ENCODE measurements around the gene FIG4. TPM values are rescaled to one million over a fixed set of nuclear protein-coding genes. Genes with fewer than 3 reads are reported as not detected.

FIG4 gene
- polyA plus RNA-seq, 1 donor (not counting 4 experiments of a cell fraction or from before 2014, with no cell fraction given), result 12.8 TPM

DNA sequence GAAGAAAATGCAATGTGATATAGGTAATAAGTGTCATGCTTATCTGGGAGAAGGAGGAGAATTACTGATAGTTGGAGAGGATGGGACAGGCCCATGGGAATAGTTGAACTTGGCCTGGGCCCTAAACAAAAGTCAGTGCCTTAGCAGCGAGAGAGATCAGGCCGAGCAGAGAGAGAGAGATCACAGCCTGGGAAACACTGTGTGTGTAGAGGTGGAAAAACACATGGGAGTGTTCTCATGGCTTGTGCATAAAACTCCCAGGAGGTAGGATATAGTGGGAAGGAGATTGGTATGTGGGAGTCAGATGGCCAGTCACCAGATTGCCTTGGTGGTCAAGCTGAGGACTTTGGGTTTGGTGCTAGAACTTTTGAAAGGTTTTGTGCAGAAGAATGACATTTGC lies 47.6 kb downstream of the FIG4 start:
- dilution Hi-C loops (cut with MboI; ENCODE audit: extremely low pct_ligation_motif_present, low sequenced_read_pairs), result no loop called here
- Histone ChIP-seq H3K36me3 (ENCODE audit: control insufficient read depth in 2 of 2, extremely low read depth in 1 of 2, insufficient read depth in 2 of 2, low read length in 2 of 2) (no peaks in the 10 kb centered on the region), H3K4me2 (ENCODE audit: control insufficient read depth, extremely low read depth, insufficient read depth, low read depth, low read length) (no peak overlapping the region), H3K4me3 (ENCODE audit: control insufficient read depth in 2 of 3, extremely low read depth in 1 of 3, insufficient read depth in 2 of 3, low read depth in 1 of 3, low read length in 3 of 3) (no peak overlapping the region), H3K27me3 (ENCODE audit: control insufficient read depth, extremely low read depth, insufficient read depth, low read length) (no peaks in the 10 kb centered on the region), H3K9me1 (ENCODE audit: control insufficient read depth, extremely low read depth, insufficient read depth, low read length) (no peaks in the 10 kb centered on the region), H3K79me2 (ENCODE audit: control insufficient read depth, insufficient read depth, low read length) (no peaks in the 10 kb centered on the region), H3K27ac (ENCODE audit: control insufficient read depth, insufficient read depth, low read length) (no peak overlapping the region), H2AFZ (ENCODE audit: control insufficient read depth, low read length) (no peak overlapping the region), H3K9ac (ENCODE audit: control insufficient read depth, extremely low read depth, insufficient read depth, low read length) (no peak overlapping the region), H4K20me1 (ENCODE audit: control insufficient read depth, extremely low read depth, insufficient read depth, low read length) (no peaks in the 10 kb centered on the region), H3K4me1 (ENCODE audit: control insufficient read depth, extremely low read depth, insufficient read depth, low read length) (peaks cover 3% of the 10 kb centered on the region), H3K9me3 (ENCODE audit: control insufficient read depth, low read depth, low read length) (no peaks in the 10 kb centered on the region)
- FAIRE-seq, result no peak
- TF ChIP-seq, protein P1, sequence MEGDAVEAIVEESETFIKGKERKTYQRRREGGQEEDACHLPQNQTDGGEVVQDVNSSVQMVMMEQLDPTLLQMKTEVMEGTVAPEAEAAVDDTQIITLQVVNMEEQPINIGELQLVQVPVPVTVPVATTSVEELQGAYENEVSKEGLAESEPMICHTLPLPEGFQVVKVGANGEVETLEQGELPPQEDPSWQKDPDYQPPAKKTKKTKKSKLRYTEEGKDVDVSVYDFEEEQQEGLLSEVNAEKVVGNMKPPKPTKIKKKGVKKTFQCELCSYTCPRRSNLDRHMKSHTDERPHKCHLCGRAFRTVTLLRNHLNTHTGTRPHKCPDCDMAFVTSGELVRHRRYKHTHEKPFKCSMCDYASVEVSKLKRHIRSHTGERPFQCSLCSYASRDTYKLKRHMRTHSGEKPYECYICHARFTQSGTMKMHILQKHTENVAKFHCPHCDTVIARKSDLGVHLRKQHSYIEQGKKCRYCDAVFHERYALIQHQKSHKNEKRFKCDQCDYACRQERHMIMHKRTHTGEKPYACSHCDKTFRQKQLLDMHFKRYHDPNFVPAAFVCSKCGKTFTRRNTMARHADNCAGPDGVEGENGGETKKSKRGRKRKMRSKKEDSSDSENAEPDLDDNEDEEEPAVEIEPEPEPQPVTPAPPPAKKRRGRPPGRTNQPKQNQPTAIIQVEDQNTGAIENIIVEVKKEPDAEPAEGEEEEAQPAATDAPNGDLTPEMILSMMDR (optimal IDR thresholded peaks at IDR 0.05 in 1 of 3, IDR thresholded peaks at IDR 0.05 in 1 of 3, conservative IDR thresholded peaks at IDR 0.05 in 1 of 3; ENCODE audit: extremely low read depth in 1 of 3, insufficient read depth in 2 of 3, low read length in 3 of 3), result no peak
- no peak for TF ChIP-seq EZH2 (IDR thresholded peaks at IDR 0.05; ENCODE audit: low read length)
- DNase-seq (ENCODE audit: low read depth, low spot score), result no peak

DNA sequence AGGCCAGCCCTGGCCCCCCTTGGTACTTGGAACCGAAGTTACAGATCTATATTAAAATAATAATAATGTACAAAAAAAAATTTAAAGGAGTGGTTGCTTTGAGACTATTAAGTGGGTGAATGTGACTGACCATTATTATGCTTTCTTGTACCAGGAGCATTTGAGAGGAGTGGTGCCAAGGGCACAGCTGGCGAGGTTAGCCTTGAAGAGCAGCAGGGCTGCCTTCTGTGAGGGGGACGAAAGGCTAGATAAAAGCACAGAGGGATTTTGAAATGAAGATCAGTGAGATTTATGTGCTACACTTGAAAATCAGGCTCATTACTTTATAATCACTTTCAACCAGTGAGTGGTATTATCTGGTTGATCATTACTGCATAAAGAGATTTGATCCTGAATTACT lies 48.6 kb downstream of the FIG4 start:
- no peaks in the 10 kb centered on the region for H3K9me1 ChIP-seq (ENCODE audit: control insufficient read depth, extremely low read depth, insufficient read depth, low read length)
- no peaks in the 10 kb centered on the region for H3K9me3 ChIP-seq (ENCODE audit: control insufficient read depth, low read depth, low read length)
- FAIRE-seq (no peak), DNase-seq (ENCODE audit: low read depth, low spot score) (no peak)
- no peak overlapping the region for H3K27ac ChIP-seq (ENCODE audit: control insufficient read depth, insufficient read depth, low read length)
- H2AFZ ChIP-seq (ENCODE audit: control insufficient read depth, low read length), result no peak overlapping the region
- H3K27me3 ChIP-seq (ENCODE audit: control insufficient read depth, extremely low read depth, insufficient read depth, low read length), result no peaks in the 10 kb centered on the region
- H4K20me1 ChIP-seq (ENCODE audit: control insufficient read depth, extremely low read depth, insufficient read depth, low read length), result no peaks in the 10 kb centered on the region
- H3K79me2 ChIP-seq (ENCODE audit: control insufficient read depth, insufficient read depth, low read length), result no peaks in the 10 kb centered on the region
- no peak overlapping the region for H3K9ac ChIP-seq (ENCODE audit: control insufficient read depth, extremely low read depth, insufficient read depth, low read length)
- H3K36me3 ChIP-seq (ENCODE audit: control insufficient read depth in 2 of 2, extremely low read depth in 1 of 2, insufficient read depth in 2 of 2, low read length in 2 of 2), result no peaks in the 10 kb centered on the region
- peaks cover 9% of the 10 kb centered on the region for H3K4me1 ChIP-seq (ENCODE audit: control insufficient read depth, extremely low read depth, insufficient read depth, low read length)
- dilution Hi-C loops (cut with MboI; ENCODE audit: extremely low pct_ligation_motif_present, low sequenced_read_pairs), result no loop called here
- H3K4me2 ChIP-seq (ENCODE audit: control insufficient read depth, extremely low read depth, insufficient read depth, low read depth, low read length), result no peak overlapping the region
- TF ChIP-seq EZH2 (IDR thresholded peaks at IDR 0.05; ENCODE audit: low read length), result no peak
- TF ChIP-seq, protein P1 (optimal IDR thresholded peaks at IDR 0.05 in 1 of 3, IDR thresholded peaks at IDR 0.05 in 1 of 3, conservative IDR thresholded peaks at IDR 0.05 in 1 of 3; ENCODE audit: extremely low read depth in 1 of 3, insufficient read depth in 2 of 3, low read length in 3 of 3), result no peak
- H3K4me3 ChIP-seq (ENCODE audit: control insufficient read depth in 2 of 3, extremely low read depth in 1 of 3, insufficient read depth in 2 of 3, low read depth in 1 of 3, low read length in 3 of 3), result no peak overlapping the region
